Heart right ventricle (tissue), 16 donors: ENCODE measurements around the gene SIN3A. TPM values are rescaled to one million over a fixed set of nuclear protein-coding genes. Genes with fewer than 3 reads are reported as not detected.
A peak's percentile ranks its signal among the peaks of the same experiment; 100 is the strongest.

Experiments used
- ATAC-seq, 8 donors: fragments of 200-7000 bp; cut with Tn5 transposase; one replicate each; pipeline ENCODE4 v1.9.1; 2020; ENCODE audit warnings: mild to moderate bottlenecking in 8 of 8, moderate library complexity in 8 of 8, moderate number of reproducible peaks in 1 of 8
- DNase-seq, 2 donors: peaks; one replicate each; pipeline ENCODE4 v3.0.0-alpha.2; 2020
- H3K27ac ChIP-seq, 10 donors: fragments of 200-600 bp; sonication (generic) in 2 of 10; one replicate each; pipeline versions ENCODE4 v1.5.0 to v1.8.0; 2020 to 2022; ENCODE audit warnings: mild to moderate bottlenecking in 3 of 10
- H3K27me3 ChIP-seq, 7 donors: fragments of 200-600 bp; one replicate each; pipeline ENCODE4 v1.8.0; 2021 to 2022; ENCODE audit warnings: mild to moderate bottlenecking in 2 of 7
- H3K36me3 ChIP-seq, 9 donors: fragments of 200-600 bp; sonication (generic) in 1 of 9; one replicate each; pipeline versions ENCODE4 v1.5.0 to v1.8.0; 2020 to 2022; ENCODE audit warnings: mild to moderate bottlenecking in 2 of 9
- H3K4me1 ChIP-seq, 9 donors: fragments of 200-600 bp; sonication (generic) in 1 of 9; one replicate each; pipeline versions ENCODE4 v1.5.0 to v1.8.0; 2020 to 2022; ENCODE audit warnings: mild to moderate bottlenecking in 4 of 9
- H3K4me3 ChIP-seq, 10 donors: fragments of 200-600 bp; sonication (generic) in 2 of 10; one replicate each; pipeline versions ENCODE4 v1.5.0 to v1.8.0; 2020 to 2022; ENCODE audit warnings: mild to moderate bottlenecking in 7 of 10, moderate library complexity in 2 of 10
- H3K9me3 ChIP-seq, 11 donors: fragments of 200-600 bp in 10 of 11; sonication (generic) in 2 of 11; one replicate each; pipeline versions ENCODE4 v1.5.0 to v1.8.0; 2013 to 2022; ENCODE audit warnings: mild to moderate bottlenecking in 2 of 11, control low read depth in 1 of 11, moderate library complexity in 1 of 11
- CTCF ChIP-seq, 9 donors: fragments of 200-600 bp; sonication (generic) in 2 of 9; IDR thresholded peaks; one replicate each; pipeline versions ENCODE4 v1.5.0 to v1.8.0; 2021 to 2022; ENCODE audit warnings: antibody characterized with exemption in 9 of 9, mild to moderate bottlenecking in 5 of 9, moderate library complexity in 1 of 9
- WGBS, 2 donors: extraction: QIAGEN DNeasy Blood & Tissue Kit; methylation state at CpG; one replicate each; pipeline ENCODE4 v1.1.7; 2013; ENCODE audit warnings: inconsistent platforms in 1 of 2; 5-methylcytosine and 5-hydroxymethylcytosine counted together
- intact Hi-C, 10 donors: fragments of 100-400 bp; cut with DNase I; formaldehyde crosslinking; loops; one replicate each; pipeline versions ENCODE4 v1.11.1 to v1.14.2; 2022
- polyA plus RNA-seq, 2 donors: library from polyadenylated mRNA; stranded (reverse); fragments of 200-250 nt; gene quantifications; one replicate each; pipeline ENCODE4 v1.2.3, GENCODE V29; 2013
- total RNA-seq, 10 donors: library from RNA; stranded (reverse); fragmentation: NEBNext Ultra II Directional in 3 of 10; extraction: Animal tissue kit (Norgen Biotek cat#: 25700) in 3 of 10; gene quantifications; one replicate each; pipeline versions ENCODE4 v1.2.1 to v1.2.4, GENCODE V29; 2021 to 2023
- donor health status: Arrhythmogenic right ventricular cardiomyopathy.
- donor health status: ischemic (EF 13 %, LVEDD 7.1; RV severe dilation, severe dysfunction).
- donor health status: healthy with polysubstance abuse.
- donor health status: DM: no; HTN: yes; CAD: no.
- donor health status: DM: no; HTN: no; CAD: no.
- donor health status: ischemic (EF 25% LVEDD 6.9; RV normal size, moderate dysfunction).
- donor health status: ischemic (EF 25% LVEDD 5.7; RV mildly dilated, moderate dysfunction).
- donor health status: healthy.
- donor health status: DM: yes; HTN: yes; CAD: no.
- donor health status: Ischemic cardiomyopathy.
- donor health status: ischemic (EF 35%, LVEDD 5.7; RV mildly dilated, moderate dysfunction).
- donor health status: nonischemic (EF 11% LVEDD 7.7; RV severe dilation, severe dysfunction).
- donor health status: DM: yes; HTN: yes; CAD: no.
- donor health status: PGD.
- donor health status: ischemic (EF 29% LVEDD 5.4; RV normal size, mild dysfunction).
- donor health status: nonischemic (EF 23%, LVEDD 6.1; RV moderate dilation, normal function).

Gene SIN3A
- total and polyA plus RNA-seq, 12 donors, result 7.9 to 41.8 (median 29.3) TPM

- peaks cover 0 to 77% (median 63%) of the 10 kb centered on the region in 9 donors for H3K36me3 ChIP-seq
- no peak for TF ChIP-seq CTCF (IDR thresholded peaks at IDR 0.05)
- H3K9me3 ChIP-seq, result no peaks in the 10 kb centered on the region
- intact Hi-C loops, result loop anchor here in 6 of 10 donors (5.0 to 10.0 kb wide), 6 partner anchors 87 to 437 kb away; partner anchors contain the start of genes SIN3A (in 3 of the 6), SNUPN (in 2 of the 6) and IMP3 (in 1 of the 6)
- no peaks in the 10 kb centered on the region for H3K27me3 ChIP-seq
- no peak for DNase-seq
- WGBS, 2 donors, result 90 to 92% methylated on average over 6 of the region's 6 CpGs
- H3K4me1 ChIP-seq, result peaks cover 5 to 24% (median 21%) of the 10 kb centered on the region in 9 donors
- no peak for ATAC-seq
- no peak overlapping the region for H3K4me3 ChIP-seq
- no peak overlapping the region for H3K27ac ChIP-seq
Observed at GRCh38 chr15:75364881-75365280, 86.6 kb downstream of the SIN3A start.

GRCh38 chr15:75363786-75364185 lies 87.7 kb downstream of the SIN3A start:
- intact Hi-C loops, result loop anchor here in 1 of 10 donors (10.0 kb wide), 1 partner anchor 261 kb away; the partner anchor contains the start of gene SNUPN
- Histone ChIP-seq H3K36me3 (peaks cover 0 to 88% (median 65%) of the 10 kb centered on the region in 9 donors), H3K9me3 (no peaks in the 10 kb centered on the region), H3K4me3 (no peak overlapping the region), H3K27ac (no peak overlapping the region), H3K4me1 (peaks cover 0 to 14% (median 10%) of the 10 kb centered on the region in 9 donors), H3K27me3 (no peaks in the 10 kb centered on the region)
- WGBS, 2 donors, result 93 to 95% methylated on average over 9 of the region's 9 CpGs
- no peak for TF ChIP-seq CTCF (IDR thresholded peaks at IDR 0.05)
- ATAC-seq (no peak), DNase-seq (no peak)

- Histone ChIP-seq H3K4me3 (no peak overlapping the region), H3K36me3 (peaks cover 0 to 99% (median 73%) of the 10 kb centered on the region in 9 donors), H3K9me3 (no peaks in the 10 kb centered on the region), H3K27ac (no peak overlapping the region), H3K4me1 (peaks cover 0 to 11% (median 9%) of the 10 kb centered on the region in 9 donors), H3K27me3 (no peaks in the 10 kb centered on the region)
- DNase-seq (no peak), ATAC-seq (no peak)
- intact Hi-C loops, result loop anchor here in 1 of 10 donors (10.0 kb wide), 1 partner anchor 262 kb away; the partner anchor contains the start of gene SNUPN
- WGBS, 2 donors, result 81 to 82% methylated on average over 7 of the region's 7 CpGs
- TF ChIP-seq CTCF (IDR thresholded peaks at IDR 0.05), result no peak
Observed at GRCh38 chr15:75362642-75363249, 88.7 kb downstream of the SIN3A start.

- Histone ChIP-seq H3K27ac (no peak overlapping the region), H3K9me3 (no peaks in the 10 kb centered on the region), H3K4me1 (peaks cover 0 to 5% (median 3%) of the 10 kb centered on the region in 9 donors), H3K36me3 (peaks cover 0 to 100% (median 74%) of the 10 kb centered on the region in 9 donors), H3K4me3 (no peak overlapping the region), H3K27me3 (no peaks in the 10 kb centered on the region)
- no peak for TF ChIP-seq CTCF (IDR thresholded peaks at IDR 0.05)
- intact Hi-C loops, result loop anchor here in 1 of 10 donors (10.0 kb wide), 1 partner anchor 263 kb away; the partner anchor contains the start of gene SNUPN
- 91 to 92% methylated on average over 13 of the region's 13 CpGs for WGBS, 2 donors
- ATAC-seq (peak in 1 of 8 donors; percentile 4), DNase-seq (no peak)
Observed at GRCh38 chr15:75361989-75362641, 89.4 kb downstream of the SIN3A start.
